H1 (cell line): Measurements from ENCODE around the gene RALGAPA1. TPM values are rescaled to one million over a fixed set of nuclear protein-coding genes. Genes with fewer than 3 reads are reported as not detected.

Experiments
- CTCF ChIA-PET: fragments of 300-600 bp; sonication (Branson Sonifier 250); formaldehyde crosslinking; loops from one replicate; lab custom pipeline; 2021; ENCODE audit not compliant: partially characterized antibody; lab: Charles Lee
- POLR2A ChIA-PET: fragments of 300-600 bp; sonication (Branson Sonifier 250); formaldehyde crosslinking; loops from one replicate; lab custom pipeline; 2021; ENCODE audit warnings: inconsistent platforms; ENCODE audit not compliant: partially characterized antibody; lab: Charles Lee
- DNase-seq, 2 experiments: peaks; one replicate each; pipeline versions ENCODE4 v3.0.0 to v3.0.0-alpha.2; 2010 to 2022; ENCODE audit warnings: low spot score in 2 of 2, low read depth in 1 of 2, mixed read lengths in 1 of 2
- FAIRE-seq: peaks from 2 replicates; lab custom pipeline; 2011; peaks lifted over from hg19 to GRCh38; lab: Jason Lieb, UNC
- H2AFZ ChIP-seq: 2 replicates; pipeline ENCODE4 v1.8.1; 2012; ENCODE audit warnings: low read length, inconsistent platforms
- H2AK5ac ChIP-seq: 2 replicates; pipeline ENCODE4 v1.6.1; 2013; ENCODE audit warnings: low read depth, low read length
- H2BK120ac ChIP-seq: replicated peaks from 2 replicates; pipeline ENCODE3; 2013; ENCODE audit warnings: low read depth, low read length, inconsistent platforms
- H2BK12ac ChIP-seq: 2 replicates; pipeline ENCODE4 v1.6.1; 2013; ENCODE audit warnings: low read depth, low read length
- H2BK15ac ChIP-seq: 2 replicates; pipeline ENCODE4 v1.6.1; 2013; ENCODE audit warnings: low read length
- H2BK20ac ChIP-seq: 2 replicates; pipeline ENCODE4 v1.6.1; 2013; ENCODE audit warnings: low read length
- H2BK5ac ChIP-seq: 2 replicates; pipeline ENCODE4 v1.6.1; 2013; ENCODE audit warnings: low read depth, low read length
- H3K14ac ChIP-seq: 2 replicates; pipeline ENCODE4 v1.6.1; 2013; ENCODE audit warnings: inconsistent platforms; ENCODE audit not compliant: insufficient read length
- H3K18ac ChIP-seq: 2 replicates; pipeline ENCODE4 v1.6.1; 2013; ENCODE audit warnings: low read length; ENCODE audit errors: extremely low read depth
- H3K23ac ChIP-seq: 2 replicates; pipeline ENCODE4 v1.6.1; 2013; ENCODE audit warnings: inconsistent platforms; ENCODE audit not compliant: insufficient read length
- H3K23me2 ChIP-seq: 2 replicates; pipeline ENCODE4 v1.6.1; 2013; ENCODE audit warnings: low read depth, low read length
- H3K27ac ChIP-seq: 2 replicates; pipeline ENCODE4 v1.6.1; 2011; ENCODE audit warnings: low read depth, low read length, inconsistent platforms
- H3K27me3 ChIP-seq, 4 experiments: replicated peaks in 1 of 4; 1 replicate in 1 of 4; 2 replicates in 3 of 4; pipeline versions ENCODE4 v1.6.1 to v1.8.1; 2011 to 2013; ENCODE audit warnings: low read length in 3 of 4, mild to moderate bottlenecking in 3 of 4, inconsistent platforms in 2 of 4, mixed read lengths in 2 of 4, moderate library complexity in 1 of 4; ENCODE audit not compliant: control insufficient read depth in 3 of 4, insufficient read depth in 3 of 4; ENCODE audit errors: extremely low read depth in 1 of 4
- H3K36me3 ChIP-seq, 4 experiments: 2 replicates each; pipeline versions ENCODE4 v1.6.1 to v1.8.1; 2011 to 2013; ENCODE audit warnings: mild to moderate bottlenecking in 4 of 4, low read length in 3 of 4, moderate library complexity in 2 of 4, control low read depth in 1 of 4, inconsistent platforms in 1 of 4; ENCODE audit not compliant: insufficient read depth in 4 of 4, control insufficient read depth in 2 of 4
- H3K4ac ChIP-seq: replicated peaks from 2 replicates; pipeline ENCODE3; 2013; ENCODE audit warnings: low read length, low read depth, mixed read lengths, inconsistent platforms; ENCODE audit not compliant: insufficient read length
- H3K4me1 ChIP-seq, 4 experiments: replicated peaks in 1 of 4; 1 replicate in 1 of 4; 2 replicates in 3 of 4; pipeline versions ENCODE4 v1.6.1 to v1.8.1; 2011 to 2013; ENCODE audit warnings: low read length in 3 of 4, inconsistent platforms in 2 of 4, mixed read lengths in 1 of 4; ENCODE audit not compliant: insufficient read depth in 4 of 4, control insufficient read depth in 3 of 4
- H3K4me2 ChIP-seq, 2 experiments: 2 replicates each; pipeline versions ENCODE4 v1.6.1 to v1.8.1; 2011 to 2013; ENCODE audit warnings: low read depth in 2 of 2, low read length in 2 of 2, control low read depth in 1 of 2, inconsistent platforms in 1 of 2, mild to moderate bottlenecking in 1 of 2; ENCODE audit not compliant: insufficient read depth in 1 of 2
- H3K4me3 ChIP-seq, 4 experiments: fragments of 200-600, 300-600 bp in 1 of 4; sonication (generic), shearing (Covaris generic), sonication (Bioruptor Twin) in 1 of 4; 2 replicates each; pipeline versions ENCODE4 v1.5.1 to v1.8.1; 2011 to 2016; ENCODE audit warnings: low read length in 4 of 4, low read depth in 3 of 4, control low read depth in 2 of 4, inconsistent platforms in 2 of 4, mild to moderate bottlenecking in 2 of 4, mixed read lengths in 1 of 4, moderate library complexity in 1 of 4; ENCODE audit not compliant: insufficient read depth in 2 of 4; ENCODE audit errors: extremely low read depth in 1 of 4
- H3K56ac ChIP-seq: replicated peaks from 2 replicates; pipeline ENCODE3; 2013; ENCODE audit warnings: low read depth, mild to moderate bottlenecking, mixed read lengths, low read length, inconsistent platforms; ENCODE audit not compliant: insufficient read length
- H3K79me1 ChIP-seq: 2 replicates; pipeline ENCODE4 v1.6.1; 2013; ENCODE audit warnings: low read depth, low read length, control low read depth
- H3K79me2 ChIP-seq, 2 experiments: 2 replicates each; pipeline versions ENCODE4 v1.6.1 to v1.8.1; 2012 to 2013; ENCODE audit warnings: low read length in 2 of 2, mild to moderate bottlenecking in 2 of 2, inconsistent platforms in 1 of 2; ENCODE audit not compliant: insufficient read depth in 2 of 2, control insufficient read depth in 1 of 2
- H3K9ac ChIP-seq, 4 experiments: replicated peaks in 1 of 4; 1 replicate in 1 of 4; 2 replicates in 3 of 4; pipeline versions ENCODE4 v1.6.1 to v1.8.1; 2011 to 2013; ENCODE audit warnings: low read depth in 3 of 4, low read length in 3 of 4, control low read depth in 2 of 4, mild to moderate bottlenecking in 2 of 4, moderate library complexity in 2 of 4, inconsistent platforms in 1 of 4; ENCODE audit errors: extremely low read depth in 1 of 4
- H3K9me3 ChIP-seq, 2 experiments: 2 replicates each; pipeline versions ENCODE4 v1.6.1 to v1.8.1; 2012 to 2013; ENCODE audit warnings: mild to moderate bottlenecking in 2 of 2, moderate library complexity in 2 of 2, control low read depth in 1 of 2, inconsistent platforms in 1 of 2, low read depth in 1 of 2, low read length in 1 of 2, mixed read lengths in 1 of 2; ENCODE audit not compliant: insufficient read depth in 2 of 2
- H4K20me1 ChIP-seq, 2 experiments: replicated peaks in 1 of 2; 2 replicates each; pipeline versions ENCODE3 to v1.8.1; 2011 to 2013; ENCODE audit warnings: inconsistent platforms in 2 of 2, low read length in 2 of 2, mild to moderate bottlenecking in 1 of 2; ENCODE audit not compliant: insufficient read depth in 2 of 2, control insufficient read depth in 1 of 2
- H4K5ac ChIP-seq: 2 replicates; pipeline ENCODE4 v1.6.1; 2013; ENCODE audit warnings: low read length, low read depth, mixed read lengths, inconsistent platforms; ENCODE audit not compliant: insufficient read length
- H4K8ac ChIP-seq: 2 replicates; pipeline ENCODE4 v1.8.0; 2013; ENCODE audit warnings: mild to moderate bottlenecking, moderate library complexity, low read length, inconsistent platforms; ENCODE audit not compliant: insufficient read depth; ENCODE audit errors: extremely low read depth
- H4K91ac ChIP-seq: replicated peaks from 2 replicates; pipeline ENCODE3; 2013; ENCODE audit warnings: low read length, mixed read lengths, inconsistent platforms; ENCODE audit not compliant: insufficient read length
- BRCA1 ChIP-seq: IDR thresholded peaks from 2 replicates; pipeline ENCODE4 v1.6.1; 2012; ENCODE audit warnings: low read depth, low read length, improper control_type of control experiment
- EZH2 ChIP-seq: fragments of 200-600 bp; sonication (generic); IDR thresholded peaks from 2 replicates; pipeline ENCODE4 v1.7.1; 2012; ENCODE audit warnings: low read depth, mild to moderate bottlenecking, moderate library complexity, low read length, inconsistent platforms; ENCODE audit not compliant: severe bottlenecking
- HDAC6 ChIP-seq: IDR thresholded peaks from one replicate; pipeline ENCODE4 v1.7.1; 2012; ENCODE audit warnings: low read depth, mild to moderate bottlenecking, inconsistent platforms, low read length, moderate library complexity
- RBBP5 ChIP-seq: IDR thresholded peaks from 2 replicates; pipeline ENCODE4 v1.7.1; 2012; ENCODE audit warnings: low read depth, mild to moderate bottlenecking, inconsistent platforms, low read length, moderate library complexity, borderline replicate concordance
- RNF2 ChIP-seq: fragments of 200-900, 300-1000 bp; sonication (generic); IDR thresholded peaks from 2 replicates; pipeline ENCODE4 v1.7.1; 2016; ENCODE audit warnings: borderline replicate concordance, low read depth, mild to moderate bottlenecking, antibody characterized with exemption, low read length; ENCODE audit not compliant: poor library complexity, severe bottlenecking; ENCODE audit errors: missing control alignments
- RXRA ChIP-seq: IDR thresholded peaks from 2 replicates; pipeline ENCODE4 v1.6.1; 2011; ENCODE audit warnings: low read depth, mild to moderate bottlenecking, low read length, moderate library complexity; ENCODE audit not compliant: insufficient read depth
- SRF ChIP-seq: IDR thresholded peaks from 2 replicates; pipeline ENCODE4 v1.6.1; 2011; ENCODE audit warnings: mild to moderate bottlenecking, low read depth, low read length, moderate library complexity
- TAF1 ChIP-seq: IDR thresholded peaks from 2 replicates; pipeline ENCODE4 v1.6.1; 2011; ENCODE audit warnings: mild to moderate bottlenecking, low read depth, low read length
- TAF7 ChIP-seq: optimal IDR thresholded peaks from 2 replicates; pipeline ENCODE3; 2011; ENCODE audit warnings: low read depth, mild to moderate bottlenecking, inconsistent platforms, low read length, moderate library complexity, borderline replicate concordance
- WGBS, 2 experiments: shearing (Covaris generic) in 1 of 2; methylation state at CpG; one replicate each; pipeline versions ENCODE4 v1.1.6 to v1.1.7; 2013 to 2015; ENCODE audit warnings: low lambda C conversion rate in 2 of 2, mixed read lengths in 2 of 2, inconsistent platforms in 1 of 2, low coverage in 1 of 2, missing lambda C conversion rate in 1 of 2; ENCODE audit not compliant: insufficient replicate concordance in 2 of 2, insufficient coverage in 1 of 2, insufficient read length in 1 of 2; ENCODE audit errors: extremely low coverage in 1 of 2, missing lambda C conversion rate in 1 of 2; 5-methylcytosine and 5-hydroxymethylcytosine counted together
- polyA plus RNA-seq, 7 experiments: library from polyadenylated mRNA; depleted of rRNA in 3 of 7; stranded (reverse) in 5 of 7; unstranded in 2 of 7; fragments of >200 nt in 5 of 7; fragments of 200-250 nt in 2 of 7; gene quantifications; 1 replicate in 5 of 7; 2 replicates in 1 of 7; 4 replicates in 1 of 7; pipeline versions ENCODE4 v1.2.1 to v1.2.3, GENCODE V29; 2011 to 2013; ENCODE audit warnings: missing spikeins in 2 of 7, mixed read lengths in 2 of 7
- total RNA-seq: library from RNA; stranded (reverse); fragmentation: NEBNext Ultra II Directional; extraction: Animal tissue kit (Norgen Biotek cat#: 25700); gene quantifications from 2 replicates; pipeline ENCODE4 v1.2.1, GENCODE V29; 2021
- TF ChIP-seq, protein P1 (sequence below): IDR thresholded peaks from 2 replicates; pipeline ENCODE4 v1.6.1; 2012; ENCODE audit warnings: inconsistent platforms

RALGAPA1 gene
- total and polyA plus RNA-seq, 2 of the 8 experiments (the other 6 are each of a cell fraction or from before 2014, with no cell fraction given) = 4.2 to 26.7 TPM

GRCh38 chr14:35607380-35607779 is 201.7 kb downstream of the RALGAPA1 start:
- no peak overlapping the region for H3K9ac ChIP-seq
- CTCF ChIA-PET = no interaction called here

More at GRCh38 chr14:35607380-35607779, 201.7 kb downstream of the RALGAPA1 start:
- Histone ChIP-seq H2BK20ac (no peak overlapping the region), H2BK12ac (no peak overlapping the region), H3K79me1 (no peaks in the 10 kb centered on the region), H2BK120ac (no peak overlapping the region), H4K91ac (no peak overlapping the region), H3K36me3 (no peaks in the 10 kb centered on the region; a peak in 1 of 8 replicates), H2AK5ac (no peak overlapping the region), H3K4me1 (no peaks in the 10 kb centered on the region), H4K5ac (no peak overlapping the region), H2BK15ac (no peak overlapping the region), H3K56ac (no peak overlapping the region), H3K27me3 (no peaks in the 10 kb centered on the region)
- no peak for DNase-seq
- no peak for TF ChIP-seq HDAC6
- TF ChIP-seq TAF1 = no peak
- no peak for TF ChIP-seq EZH2
- no peak for TF ChIP-seq RNF2
- TF ChIP-seq RXRA = no peak
- no peak for TF ChIP-seq SRF
- no peak for TF ChIP-seq TAF7
- no peak for TF ChIP-seq RBBP5
- TF ChIP-seq BRCA1 = no peak
- TF ChIP-seq, protein P1, sequence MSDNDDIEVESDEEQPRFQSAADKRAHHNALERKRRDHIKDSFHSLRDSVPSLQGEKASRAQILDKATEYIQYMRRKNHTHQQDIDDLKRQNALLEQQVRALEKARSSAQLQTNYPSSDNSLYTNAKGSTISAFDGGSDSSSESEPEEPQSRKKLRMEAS = no peak
- TF ChIP-seq, all 59 proteins: peak for 0
- Histone ChIP-seq H4K8ac (no peak overlapping the region), H3K23me2 (no peaks in the 10 kb centered on the region), H3K23ac (no peak overlapping the region), H2AFZ (no peak overlapping the region), H3K18ac (no peak overlapping the region), H3K14ac (no peak overlapping the region), H3K9me3 (no peaks in the 10 kb centered on the region), H3K4me3 (no peak overlapping the region), H2BK5ac (no peak overlapping the region), H3K79me2 (no peaks in the 10 kb centered on the region), H3K27ac (no peak overlapping the region), H3K4me2 (no peak overlapping the region), H3K4ac (no peak overlapping the region), H4K20me1 (peaks cover 0 to 2% of the 10 kb centered on the region in 2 experiments)
- POLR2A ChIA-PET = no interaction called here
- no peak for FAIRE-seq
- 73% methylated on average over 3 of the region's 3 CpGs; no CpG with 5 or more reads in 1 of the 2 experiments for WGBS, 2 experiments
